ENCODE data around the gene EYA4.

DNA sequence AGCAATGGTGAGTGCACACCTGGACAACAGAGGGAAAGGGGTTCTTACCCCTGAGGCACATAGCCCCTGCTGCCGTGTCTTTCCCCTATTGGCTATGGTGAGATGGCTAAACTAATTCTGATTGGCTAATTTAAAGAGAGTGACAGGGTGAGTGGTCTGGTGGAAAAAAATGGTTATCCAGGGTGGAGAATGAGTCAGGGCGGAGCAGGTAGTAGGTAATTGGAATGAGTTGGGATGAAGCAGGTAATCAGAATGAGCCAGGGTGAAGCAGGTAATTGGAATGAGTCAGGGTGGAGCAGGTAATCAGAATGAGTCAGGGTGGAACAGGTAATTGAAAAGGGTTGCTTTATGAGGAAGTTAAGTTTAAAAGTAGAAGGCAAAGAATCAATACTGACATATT, 200.3 kb downstream of the EYA4 start:
- TF ChIP-seq, protein P1, sequence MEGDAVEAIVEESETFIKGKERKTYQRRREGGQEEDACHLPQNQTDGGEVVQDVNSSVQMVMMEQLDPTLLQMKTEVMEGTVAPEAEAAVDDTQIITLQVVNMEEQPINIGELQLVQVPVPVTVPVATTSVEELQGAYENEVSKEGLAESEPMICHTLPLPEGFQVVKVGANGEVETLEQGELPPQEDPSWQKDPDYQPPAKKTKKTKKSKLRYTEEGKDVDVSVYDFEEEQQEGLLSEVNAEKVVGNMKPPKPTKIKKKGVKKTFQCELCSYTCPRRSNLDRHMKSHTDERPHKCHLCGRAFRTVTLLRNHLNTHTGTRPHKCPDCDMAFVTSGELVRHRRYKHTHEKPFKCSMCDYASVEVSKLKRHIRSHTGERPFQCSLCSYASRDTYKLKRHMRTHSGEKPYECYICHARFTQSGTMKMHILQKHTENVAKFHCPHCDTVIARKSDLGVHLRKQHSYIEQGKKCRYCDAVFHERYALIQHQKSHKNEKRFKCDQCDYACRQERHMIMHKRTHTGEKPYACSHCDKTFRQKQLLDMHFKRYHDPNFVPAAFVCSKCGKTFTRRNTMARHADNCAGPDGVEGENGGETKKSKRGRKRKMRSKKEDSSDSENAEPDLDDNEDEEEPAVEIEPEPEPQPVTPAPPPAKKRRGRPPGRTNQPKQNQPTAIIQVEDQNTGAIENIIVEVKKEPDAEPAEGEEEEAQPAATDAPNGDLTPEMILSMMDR (conservative IDR thresholded peaks at IDR 0.05; ENCODE audit: low read depth, low read length), result no peak
- TF ChIP-seq EZH2 (IDR thresholded peaks at IDR 0.05; ENCODE audit: low read length, unreplicated experiment), result no peak

Data from PC-3 (cell line).